ENCODE results near the gene NTN4.

The NTN4 gene

DNA sequence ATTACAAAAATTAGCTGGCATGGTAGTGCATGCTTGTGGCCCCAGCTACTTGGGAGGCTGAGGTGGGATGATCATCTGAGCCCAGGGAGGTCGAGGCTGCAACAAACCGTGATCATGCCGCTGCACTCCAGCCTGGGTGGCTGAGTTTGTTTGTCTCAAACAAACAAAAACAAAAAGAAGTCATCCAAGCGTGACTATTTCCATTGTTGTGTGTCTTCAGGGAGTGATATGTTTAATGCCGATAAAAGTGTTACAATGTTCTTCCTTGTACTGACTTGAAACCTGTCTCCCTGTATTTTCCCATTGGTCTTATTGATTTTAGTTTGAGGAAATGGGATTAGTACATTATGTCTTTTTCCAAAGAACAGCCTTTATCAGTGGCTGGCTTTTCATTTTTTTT lies 163.7 kb downstream of the NTN4 start:
- TF ChIP-seq OSR1 (CRISPR knock-in tag; IDR thresholded peaks at IDR 0.05): no peak
- TF ChIP-seq, protein P1, sequence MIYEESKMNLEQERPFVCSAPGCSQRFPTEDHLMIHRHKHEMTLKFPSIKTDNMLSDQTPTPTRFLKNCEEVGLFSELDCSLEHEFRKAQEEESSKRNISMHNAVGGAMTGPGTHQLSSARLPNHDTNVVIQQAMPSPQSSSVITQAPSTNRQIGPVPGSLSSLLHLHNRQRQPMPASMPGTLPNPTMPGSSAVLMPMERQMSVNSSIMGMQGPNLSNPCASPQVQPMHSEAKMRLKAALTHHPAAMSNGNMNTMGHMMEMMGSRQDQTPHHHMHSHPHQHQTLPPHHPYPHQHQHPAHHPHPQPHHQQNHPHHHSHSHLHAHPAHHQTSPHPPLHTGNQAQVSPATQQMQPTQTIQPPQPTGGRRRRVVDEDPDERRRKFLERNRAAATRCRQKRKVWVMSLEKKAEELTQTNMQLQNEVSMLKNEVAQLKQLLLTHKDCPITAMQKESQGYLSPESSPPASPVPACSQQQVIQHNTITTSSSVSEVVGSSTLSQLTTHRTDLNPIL (CRISPR knock-in tag; IDR thresholded peaks at IDR 0.05; ENCODE audit: low read depth): no peak
- no peak for TF ChIP-seq ZFP30 (CRISPR knock-in tag; IDR thresholded peaks at IDR 0.05)
- no peak for TF ChIP-seq ISL1 (CRISPR knock-in tag; IDR thresholded peaks at IDR 0.05)
- TF ChIP-seq, protein P2, sequence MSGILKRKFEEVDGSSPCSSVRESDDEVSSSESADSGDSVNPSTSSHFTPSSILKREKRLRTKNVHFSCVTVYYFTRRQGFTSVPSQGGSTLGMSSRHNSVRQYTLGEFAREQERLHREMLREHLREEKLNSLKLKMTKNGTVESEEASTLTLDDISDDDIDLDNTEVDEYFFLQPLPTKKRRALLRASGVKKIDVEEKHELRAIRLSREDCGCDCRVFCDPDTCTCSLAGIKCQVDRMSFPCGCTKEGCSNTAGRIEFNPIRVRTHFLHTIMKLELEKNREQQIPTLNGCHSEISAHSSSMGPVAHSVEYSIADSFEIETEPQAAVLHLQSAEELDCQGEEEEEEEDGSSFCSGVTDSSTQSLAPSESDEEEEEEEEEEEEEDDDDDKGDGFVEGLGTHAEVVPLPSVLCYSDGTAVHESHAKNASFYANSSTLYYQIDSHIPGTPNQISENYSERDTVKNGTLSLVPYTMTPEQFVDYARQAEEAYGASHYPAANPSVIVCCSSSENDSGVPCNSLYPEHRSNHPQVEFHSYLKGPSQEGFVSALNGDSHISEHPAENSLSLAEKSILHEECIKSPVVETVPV (CRISPR knock-in tag; IDR thresholded peaks at IDR 0.05): no peak

DNA sequence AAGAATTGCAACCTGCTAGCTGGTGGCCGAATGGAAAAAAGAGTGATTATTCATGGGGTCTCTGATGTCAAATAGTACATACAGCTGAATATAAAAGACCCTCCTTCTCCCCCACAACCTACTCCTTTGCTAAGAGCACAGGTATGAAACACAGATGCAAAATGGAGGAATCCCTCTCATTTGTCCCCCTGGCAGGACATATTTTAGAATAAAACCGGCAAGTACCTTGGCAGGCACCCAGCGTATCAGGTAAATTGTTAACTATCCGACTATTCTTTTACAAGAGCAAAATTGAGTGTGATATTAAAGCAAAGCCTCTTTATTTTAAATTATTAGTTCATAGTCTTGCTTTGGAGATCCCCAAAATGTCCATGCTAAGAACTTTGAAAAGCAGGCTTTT lies 165.6 kb downstream of the NTN4 start:
- ATAC-seq: no peak

More for the DNA sequence above, 163.7 kb downstream of the NTN4 start:
- no peak for ATAC-seq

DNA sequence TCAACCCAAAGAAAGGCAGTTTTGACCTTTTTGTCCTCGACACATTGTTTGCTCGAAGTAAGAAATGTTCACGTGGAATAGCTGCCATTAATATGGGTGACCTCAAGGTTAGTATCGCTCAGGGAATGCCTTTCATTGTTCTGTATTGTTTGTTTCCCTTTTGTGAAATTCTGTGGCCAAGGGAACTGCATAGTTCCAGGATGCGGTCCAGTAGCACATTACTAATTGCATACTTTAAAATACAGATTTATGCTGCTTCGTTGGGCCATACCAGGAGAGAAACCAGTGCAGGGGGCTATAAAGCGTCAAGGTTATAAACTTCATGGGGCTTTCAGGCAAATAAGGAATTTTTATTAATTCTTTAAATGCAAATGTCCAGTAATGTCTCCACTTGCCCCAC lies 166.0 kb downstream of the NTN4 start:
- TF ChIP-seq, protein P3, sequence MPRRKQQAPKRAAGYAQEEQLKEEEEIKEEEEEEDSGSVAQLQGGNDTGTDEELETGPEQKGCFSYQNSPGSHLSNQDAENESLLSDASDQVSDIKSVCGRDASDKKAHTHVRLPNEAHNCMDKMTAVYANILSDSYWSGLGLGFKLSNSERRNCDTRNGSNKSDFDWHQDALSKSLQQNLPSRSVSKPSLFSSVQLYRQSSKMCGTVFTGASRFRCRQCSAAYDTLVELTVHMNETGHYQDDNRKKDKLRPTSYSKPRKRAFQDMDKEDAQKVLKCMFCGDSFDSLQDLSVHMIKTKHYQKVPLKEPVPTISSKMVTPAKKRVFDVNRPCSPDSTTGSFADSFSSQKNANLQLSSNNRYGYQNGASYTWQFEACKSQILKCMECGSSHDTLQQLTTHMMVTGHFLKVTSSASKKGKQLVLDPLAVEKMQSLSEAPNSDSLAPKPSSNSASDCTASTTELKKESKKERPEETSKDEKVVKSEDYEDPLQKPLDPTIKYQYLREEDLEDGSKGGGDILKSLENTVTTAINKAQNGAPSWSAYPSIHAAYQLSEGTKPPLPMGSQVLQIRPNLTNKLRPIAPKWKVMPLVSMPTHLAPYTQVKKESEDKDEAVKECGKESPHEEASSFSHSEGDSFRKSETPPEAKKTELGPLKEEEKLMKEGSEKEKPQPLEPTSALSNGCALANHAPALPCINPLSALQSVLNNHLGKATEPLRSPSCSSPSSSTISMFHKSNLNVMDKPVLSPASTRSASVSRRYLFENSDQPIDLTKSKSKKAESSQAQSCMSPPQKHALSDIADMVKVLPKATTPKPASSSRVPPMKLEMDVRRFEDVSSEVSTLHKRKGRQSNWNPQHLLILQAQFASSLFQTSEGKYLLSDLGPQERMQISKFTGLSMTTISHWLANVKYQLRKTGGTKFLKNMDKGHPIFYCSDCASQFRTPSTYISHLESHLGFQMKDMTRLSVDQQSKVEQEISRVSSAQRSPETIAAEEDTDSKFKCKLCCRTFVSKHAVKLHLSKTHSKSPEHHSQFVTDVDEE (CRISPR knock-in tag; IDR thresholded peaks at IDR 0.05): no peak
- no peak for TF ChIP-seq ISL1 (CRISPR knock-in tag; IDR thresholded peaks at IDR 0.05)
- TF ChIP-seq, protein P2 (CRISPR knock-in tag; IDR thresholded peaks at IDR 0.05): no peak
- TF ChIP-seq ZNF8 (CRISPR knock-in tag; IDR thresholded peaks at IDR 0.05): no peak
- TF ChIP-seq ESRRG (CRISPR knock-in tag; IDR thresholded peaks at IDR 0.05): no peak
- no peak for TF ChIP-seq RARB (CRISPR knock-in tag; IDR thresholded peaks at IDR 0.05)
- no peak for TF ChIP-seq ARNTL (CRISPR knock-in tag; IDR thresholded peaks at IDR 0.05; ENCODE audit: borderline replicate concordance, low read depth)
- no peak for TF ChIP-seq SNAI2 (CRISPR knock-in tag; IDR thresholded peaks at IDR 0.05)
- TF ChIP-seq, protein P4, sequence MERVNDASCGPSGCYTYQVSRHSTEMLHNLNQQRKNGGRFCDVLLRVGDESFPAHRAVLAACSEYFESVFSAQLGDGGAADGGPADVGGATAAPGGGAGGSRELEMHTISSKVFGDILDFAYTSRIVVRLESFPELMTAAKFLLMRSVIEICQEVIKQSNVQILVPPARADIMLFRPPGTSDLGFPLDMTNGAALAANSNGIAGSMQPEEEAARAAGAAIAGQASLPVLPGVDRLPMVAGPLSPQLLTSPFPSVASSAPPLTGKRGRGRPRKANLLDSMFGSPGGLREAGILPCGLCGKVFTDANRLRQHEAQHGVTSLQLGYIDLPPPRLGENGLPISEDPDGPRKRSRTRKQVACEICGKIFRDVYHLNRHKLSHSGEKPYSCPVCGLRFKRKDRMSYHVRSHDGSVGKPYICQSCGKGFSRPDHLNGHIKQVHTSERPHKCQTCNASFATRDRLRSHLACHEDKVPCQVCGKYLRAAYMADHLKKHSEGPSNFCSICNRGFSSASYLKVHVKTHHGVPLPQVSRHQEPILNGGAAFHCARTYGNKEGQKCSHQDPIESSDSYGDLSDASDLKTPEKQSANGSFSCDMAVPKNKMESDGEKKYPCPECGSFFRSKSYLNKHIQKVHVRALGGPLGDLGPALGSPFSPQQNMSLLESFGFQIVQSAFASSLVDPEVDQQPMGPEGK (CRISPR knock-in tag; IDR thresholded peaks at IDR 0.05; ENCODE audit: borderline replicate concordance): no peak
- TF ChIP-seq, protein P1 (CRISPR knock-in tag; IDR thresholded peaks at IDR 0.05; ENCODE audit: low read depth): no peak
- no peak for TF ChIP-seq CSDC2 (CRISPR knock-in tag; IDR thresholded peaks at IDR 0.05)
- no peak for TF ChIP-seq TOX (CRISPR knock-in tag; IDR thresholded peaks at IDR 0.05; ENCODE audit: borderline replicate concordance)
- TF ChIP-seq ZFP3 (CRISPR knock-in tag; IDR thresholded peaks at IDR 0.05): no peak
- TF ChIP-seq ZNF565 (CRISPR knock-in tag; conservative IDR thresholded peaks at IDR 0.05; ENCODE audit: low read depth): no peak
- TF ChIP-seq TCF4 (CRISPR knock-in tag; IDR thresholded peaks at IDR 0.05; ENCODE audit: borderline replicate concordance): no peak
- TF ChIP-seq, protein P5, sequence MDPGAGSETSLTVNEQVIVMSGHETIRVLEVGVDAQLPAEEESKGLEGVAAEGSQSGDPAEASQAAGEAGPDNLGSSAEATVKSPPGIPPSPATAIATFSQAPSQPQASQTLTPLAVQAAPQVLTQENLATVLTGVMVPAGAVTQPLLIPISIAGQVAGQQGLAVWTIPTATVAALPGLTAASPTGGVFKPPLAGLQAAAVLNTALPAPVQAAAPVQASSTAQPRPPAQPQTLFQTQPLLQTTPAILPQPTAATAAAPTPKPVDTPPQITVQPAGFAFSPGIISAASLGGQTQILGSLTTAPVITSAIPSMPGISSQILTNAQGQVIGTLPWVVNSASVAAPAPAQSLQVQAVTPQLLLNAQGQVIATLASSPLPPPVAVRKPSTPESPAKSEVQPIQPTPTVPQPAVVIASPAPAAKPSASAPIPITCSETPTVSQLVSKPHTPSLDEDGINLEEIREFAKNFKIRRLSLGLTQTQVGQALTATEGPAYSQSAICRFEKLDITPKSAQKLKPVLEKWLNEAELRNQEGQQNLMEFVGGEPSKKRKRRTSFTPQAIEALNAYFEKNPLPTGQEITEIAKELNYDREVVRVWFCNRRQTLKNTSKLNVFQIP (CRISPR knock-in tag; IDR thresholded peaks at IDR 0.05; ENCODE audit: borderline replicate concordance, low read depth): no peak
- TF ChIP-seq BACH2 (CRISPR knock-in tag; IDR thresholded peaks at IDR 0.05; ENCODE audit: borderline replicate concordance): no peak
- no peak for TF ChIP-seq PPARA (CRISPR knock-in tag; IDR thresholded peaks at IDR 0.05; ENCODE audit: borderline replicate concordance)
- no peak for TF ChIP-seq ZNF70 (CRISPR knock-in tag; IDR thresholded peaks at IDR 0.05)
- ATAC-seq: no peak

More for the DNA sequence above, 165.6 kb downstream of the NTN4 start:
- TF ChIP-seq, protein P2 (CRISPR knock-in tag; IDR thresholded peaks at IDR 0.05): no peak
- no peak for TF ChIP-seq ZFP30 (CRISPR knock-in tag; IDR thresholded peaks at IDR 0.05)
- TF ChIP-seq RARB (CRISPR knock-in tag; IDR thresholded peaks at IDR 0.05): no peak
- no peak for TF ChIP-seq ZFP3 (CRISPR knock-in tag; IDR thresholded peaks at IDR 0.05)
- no peak for TF ChIP-seq ZNF565 (CRISPR knock-in tag; conservative IDR thresholded peaks at IDR 0.05; ENCODE audit: low read depth)

Measured in SK-N-SH treated with all-trans-retinoic acid at 6 μM for 48 hours (cell line).